GM18505 (cell line): ENCODE results near the gene OSTM1.

Source experiments
- ATAC-seq: cut with Tn5 transposase; IDR thresholded peaks from one replicate; pipeline ENCODE4 v1.9.1; 2021; ENCODE audit not compliant: unreplicated experiment
- POLR2A ChIP-seq: IDR thresholded peaks from 4 replicates; pipeline ENCODE4 v1.6.1; 2011; ENCODE audit warnings: borderline replicate concordance; ENCODE audit not compliant: insufficient read depth, insufficient read length; ENCODE audit errors: extremely low read depth

The OSTM1 gene

GRCh38 chr6:108114841-108115597 lies 40.5 kb upstream of the OSTM1 start:
- TF ChIP-seq POLR2A: no peak
- ATAC-seq: no peak

- TF ChIP-seq POLR2A: no peak
- ATAC-seq: no peak
These were observed 39.3 kb upstream of the OSTM1 start for GRCh38 chr6:108113557-108114519.

GRCh38 chr6:108108374-108108773 lies 33.8 kb upstream of the OSTM1 start:
- TF ChIP-seq POLR2A: no peak
- no peak for ATAC-seq

GRCh38 chr6:108107102-108107501 lies 32.6 kb upstream of the OSTM1 start:
- no peak for ATAC-seq
- TF ChIP-seq POLR2A: no peak

- ATAC-seq: no peak
- TF ChIP-seq POLR2A: no peak
These were observed 32.2 kb upstream of the OSTM1 start for GRCh38 chr6:108106694-108107093.

GRCh38 chr6:108106261-108106660 lies 31.7 kb upstream of the OSTM1 start:
- ATAC-seq: no peak
- no peak for TF ChIP-seq POLR2A

- no peak for TF ChIP-seq POLR2A
- ATAC-seq: no peak
These were observed 31.0 kb upstream of the OSTM1 start for GRCh38 chr6:108105571-108105970.

GRCh38 chr6:108102965-108103364 lies 28.4 kb upstream of the OSTM1 start:
- no peak for TF ChIP-seq POLR2A
- no peak for ATAC-seq

GRCh38 chr6:108100003-108100402 lies 25.5 kb upstream of the OSTM1 start:
- no peak for TF ChIP-seq POLR2A
- ATAC-seq: no peak

- TF ChIP-seq POLR2A: no peak
- no peak for ATAC-seq
These were observed 23.3 kb upstream of the OSTM1 start for GRCh38 chr6:108097882-108098281.

- no peak for TF ChIP-seq POLR2A
- ATAC-seq: no peak
These were observed 19.3 kb upstream of the OSTM1 start for GRCh38 chr6:108093781-108094300.

- no peak for ATAC-seq
- no peak for TF ChIP-seq POLR2A
These were observed 16.7 kb upstream of the OSTM1 start for GRCh38 chr6:108091288-108091687.

GRCh38 chr6:108083349-108083748 lies 8.8 kb upstream of the OSTM1 start:
- no peak for ATAC-seq
- TF ChIP-seq POLR2A: no peak

GRCh38 chr6:108082539-108082938 lies 8.0 kb upstream of the OSTM1 start:
- no peak for TF ChIP-seq POLR2A
- no peak for ATAC-seq

- TF ChIP-seq POLR2A: no peak
- no peak for ATAC-seq
These were observed 5.7 kb upstream of the OSTM1 start for GRCh38 chr6:108080010-108080780.
